SK-N-SH (cell line): ENCODE data around the gene ERI2. TPM values are rescaled to one million over a fixed set of nuclear protein-coding genes. Genes with fewer than 3 reads are reported as not detected.

Experiments
- CTCF ChIA-PET: fragments of 300-600, 350-600 bp; formaldehyde crosslinking; extraction: SDS; loops from one replicate; lab custom pipeline; 2021; lab: Yijun Ruan, JAX
- POLR2A ChIA-PET: fragments of 350-600 bp; sonication (Branson Sonifier 250); formaldehyde crosslinking; extraction: SDS; loops from one replicate; lab custom pipeline; 2020; ENCODE audit warnings: antibody characterized with exemption, inconsistent platforms; lab: Yijun Ruan, JAX
- DNase-seq: peaks from one replicate; pipeline ENCODE4 v3.0.0; 2012
- H2AFZ ChIP-seq: fragments of 200-600 bp; sonication (generic); 2 replicates; pipeline ENCODE4 v1.8.1; 2016; ENCODE audit warnings: antibody characterized with exemption, mild to moderate bottlenecking, low read depth
- H3F3A ChIP-seq: fragments of 200-600 bp; sonication (generic); replicated peaks from 2 replicates; pipeline ENCODE3; 2016; ENCODE audit warnings: antibody characterized with exemption, mild to moderate bottlenecking; ENCODE audit not compliant: insufficient read depth
- H3K27ac ChIP-seq, 2 experiments: fragments of 200-500 bp in 1 of 2; fragments of 200-600 bp in 1 of 2; sonication (Bioruptor generic) in 1 of 2; sonication (generic), shearing (Covaris generic) in 1 of 2; 2 replicates each; pipeline versions ENCODE4 v1.5.1 to v1.6.1; 2014 to 2016; ENCODE audit warnings: low read depth in 2 of 2, inconsistent platforms in 1 of 2, low read length in 1 of 2, mild to moderate bottlenecking in 1 of 2, mixed read lengths in 1 of 2
- H3K27me3 ChIP-seq: fragments of 200-600 bp; sonication (generic), shearing (Covaris generic); 2 replicates; pipeline ENCODE4 v1.6.1; 2016; ENCODE audit warnings: mixed run types; ENCODE audit not compliant: insufficient read depth
- H3K36me3 ChIP-seq, 2 experiments: fragments of 200-500 bp in 1 of 2; fragments of 200-600 bp in 1 of 2; sonication (Bioruptor generic) in 1 of 2; sonication (generic) in 1 of 2; replicated peaks in 1 of 2; 2 replicates each; pipeline versions ENCODE3 to v1.5.1; 2014 to 2016; ENCODE audit warnings: low read length in 1 of 2, mild to moderate bottlenecking in 1 of 2; ENCODE audit not compliant: insufficient read depth in 2 of 2, control insufficient read depth in 1 of 2
- H3K4me1 ChIP-seq, 2 experiments: fragments of 200-500 bp in 1 of 2; fragments of 200-600 bp in 1 of 2; sonication (Bioruptor generic) in 1 of 2; sonication (generic), shearing (Covaris generic) in 1 of 2; 2 replicates each; pipeline versions ENCODE4 v1.5.1 to v1.6.1; 2014 to 2016; ENCODE audit warnings: low read depth in 1 of 2, low read length in 1 of 2, mixed run types in 1 of 2; ENCODE audit not compliant: insufficient read depth in 2 of 2, control insufficient read depth in 1 of 2
- H3K4me2 ChIP-seq: fragments of 200-600 bp; sonication (generic), shearing (Covaris generic); 2 replicates; pipeline ENCODE4 v1.6.1; 2017; ENCODE audit warnings: mixed run types
- H3K4me3 ChIP-seq, 2 experiments: fragments of 200-500 bp in 1 of 2; fragments of 200-600 bp in 1 of 2; sonication (Bioruptor generic) in 1 of 2; sonication (generic), shearing (Covaris generic) in 1 of 2; 2 replicates each; pipeline versions ENCODE4 v1.5.1 to v1.8.1; 2014 to 2016; ENCODE audit warnings: low read depth in 2 of 2, inconsistent platforms in 1 of 2, low read length in 1 of 2, mild to moderate bottlenecking in 1 of 2, mixed read lengths in 1 of 2, moderate library complexity in 1 of 2
- H3K79me2 ChIP-seq: fragments of 200-600 bp; sonication (generic); 2 replicates; pipeline ENCODE4 v1.8.1; 2017; ENCODE audit warnings: mild to moderate bottlenecking; ENCODE audit not compliant: insufficient read depth
- H3K9ac ChIP-seq: fragments of 200-600 bp; sonication (generic); 2 replicates; pipeline ENCODE4 v1.6.1; 2017; ENCODE audit warnings: mixed run types
- H3K9me2 ChIP-seq: fragments of 200-600 bp; sonication (generic); 2 replicates; pipeline ENCODE4 v1.6.1; 2017; ENCODE audit warnings: mixed run types
- H3K9me3 ChIP-seq: fragments of 200-600 bp; sonication (generic); 2 replicates; pipeline ENCODE4 v1.6.1; 2017; ENCODE audit warnings: mixed run types, mild to moderate bottlenecking, moderate library complexity
- H4K20me1 ChIP-seq: fragments of 200-600 bp; sonication (generic); 2 replicates; pipeline ENCODE4 v1.6.1; 2017; ENCODE audit warnings: mild to moderate bottlenecking, mixed run types; ENCODE audit not compliant: insufficient read depth
- CTCF ChIP-seq: fragments of 200-600 bp; sonication (generic); IDR thresholded peaks from 2 replicates; pipeline ENCODE4 v1.6.1; 2017; ENCODE audit warnings: antibody characterized with exemption, mild to moderate bottlenecking, moderate library complexity
- ELF1 ChIP-seq: IDR thresholded peaks from 2 replicates; pipeline ENCODE4 v1.4.0; 2012
- EP300 ChIP-seq, 2 experiments: IDR thresholded peaks; 2 replicates each; pipeline versions ENCODE4 v1.4.0 to v1.6.1; 2012; ENCODE audit warnings: borderline replicate concordance in 1 of 2, low read depth in 1 of 2, low read length in 1 of 2
- EZH2phosphoT487 ChIP-seq: fragments of 200-600 bp; sonication (generic); IDR thresholded peaks from 2 replicates; pipeline ENCODE4 v1.6.1; 2017; ENCODE audit warnings: low read depth, mixed run types, mild to moderate bottlenecking, antibody characterized with exemption, moderate library complexity, borderline replicate concordance
- FOSL2 ChIP-seq: IDR thresholded peaks from 2 replicates; pipeline ENCODE4 v1.4.0; 2012; ENCODE audit warnings: low read depth, mild to moderate bottlenecking, moderate library complexity, borderline replicate concordance
- FOXJ3 ChIP-seq: sonication (generic); formaldehyde crosslinking; IDR thresholded peaks from 2 replicates; pipeline ENCODE4 v1.5.1; 2020; ENCODE audit warnings: mild to moderate bottlenecking, missing genetic modification reagents
- FOXM1 ChIP-seq: IDR thresholded peaks from 2 replicates; pipeline ENCODE4 v1.4.0; 2012; ENCODE audit warnings: low read depth, mild to moderate bottlenecking
- GATA2 ChIP-seq: sonication (generic); formaldehyde crosslinking; IDR thresholded peaks from 2 replicates; pipeline ENCODE4 v1.5.0; 2020; ENCODE audit warnings: mild to moderate bottlenecking, missing genetic modification reagents
- MAX ChIP-seq: IDR thresholded peaks from 2 replicates; pipeline ENCODE4 v1.4.0; 2012; ENCODE audit warnings: low read depth
- MEF2A ChIP-seq: IDR thresholded peaks from 2 replicates; pipeline ENCODE4 v1.4.0; 2012; ENCODE audit warnings: low read depth, borderline replicate concordance
- MXI1 ChIP-seq: IDR thresholded peaks from 2 replicates; pipeline ENCODE4 v1.6.1; 2012; ENCODE audit warnings: mild to moderate bottlenecking, low read depth, low read length, improper control_type of control experiment
- NFIC ChIP-seq: IDR thresholded peaks from 2 replicates; pipeline ENCODE4 v1.4.0; 2012; ENCODE audit warnings: borderline replicate concordance
- NRF1 ChIP-seq: IDR thresholded peaks from 2 replicates; pipeline ENCODE4 v1.6.1; 2012; ENCODE audit warnings: low read depth, mild to moderate bottlenecking, low read length
- POLR2AphosphoS5 ChIP-seq: IDR thresholded peaks from 2 replicates; pipeline ENCODE4 v1.6.1; 2012; ENCODE audit warnings: low read depth, low read length
- RAD21 ChIP-seq: IDR thresholded peaks from 2 replicates; pipeline ENCODE4 v1.6.1; 2012; ENCODE audit warnings: mild to moderate bottlenecking, low read length
- RCOR1 ChIP-seq: fragments of 150-350 bp; IDR thresholded peaks from 2 replicates; pipeline ENCODE4 v1.6.1; 2017; ENCODE audit warnings: antibody characterized with exemption, low read length
- RFX5 ChIP-seq: IDR thresholded peaks from 2 replicates; pipeline ENCODE4 v1.6.1; 2012; ENCODE audit warnings: mild to moderate bottlenecking, improper control_type of control experiment, low read length
- TAF1 ChIP-seq: IDR thresholded peaks from 2 replicates; pipeline ENCODE4 v1.6.1; 2012; ENCODE audit warnings: low read depth, mild to moderate bottlenecking, low read length, moderate library complexity, borderline replicate concordance
- WGBS: methylation state at CpG from one replicate; pipeline ENCODE4 v1.1.6; 2017; ENCODE audit warnings: low lambda C conversion rate; 5-methylcytosine and 5-hydroxymethylcytosine counted together
- polyA plus RNA-seq, 3 experiments: library from polyadenylated mRNA; depleted of rRNA; stranded (reverse); fragments of >200 nt; gene quantifications; 2 replicates each; pipeline ENCODE4 v1.2.3, GENCODE V29; 2012
- TF ChIP-seq, protein P1 (sequence below): IDR thresholded peaks from 2 replicates; pipeline ENCODE4 v1.4.0; 2012; ENCODE audit warnings: low read depth, borderline replicate concordance

Gene ERI2
- polyA plus RNA-seq, 1 of the 3 experiments (the other 2 are of a cell fraction) = 9.1 TPM

DNA sequence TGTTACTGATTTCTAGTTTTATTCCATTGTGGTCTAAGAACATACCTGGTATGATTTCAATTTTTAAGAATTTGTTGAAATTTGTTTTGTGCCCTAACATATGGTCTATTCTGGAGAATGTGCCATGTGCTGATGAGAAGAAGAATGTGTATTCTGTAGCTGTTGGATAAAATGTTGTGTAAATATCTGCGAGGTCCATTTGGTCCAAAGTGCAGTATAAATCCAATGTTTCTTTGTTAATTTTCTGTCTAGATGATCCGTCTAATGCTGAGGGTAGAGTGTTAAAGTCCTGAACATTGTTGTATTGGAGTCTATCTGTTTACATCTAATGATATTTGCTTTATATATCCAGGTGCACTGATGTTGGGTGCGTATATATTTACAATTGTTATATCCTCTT, 32.6 kb downstream of the ERI2 start:
- no peak for TF ChIP-seq TAF1
- no peak for DNase-seq
- no peaks in the 10 kb centered on the region for H3K36me3 ChIP-seq
- ChIA-PET CTCF (interaction anchor here (0.6 to 1.6 kb wide), 2 partner anchors 21 to 490 kb away, joined by 3 read pairs; no protein-coding TSS in a partner anchor), POLR2A (no interaction called here)
- no peak overlapping the region for H3K4me2 ChIP-seq
- H3F3A ChIP-seq = no peaks in the 10 kb centered on the region
- WGBS = 74% methylated on average over 3 of the region's 3 CpGs
- H4K20me1 ChIP-seq = no peaks in the 10 kb centered on the region
- no peak overlapping the region for H2AFZ ChIP-seq
- H3K9me2 ChIP-seq = no peaks in the 10 kb centered on the region
- no peak overlapping the region for H3K4me3 ChIP-seq
- no peaks in the 10 kb centered on the region for H3K79me2 ChIP-seq
- H3K9me3 ChIP-seq = no peaks in the 10 kb centered on the region
- no peaks in the 10 kb centered on the region for H3K27me3 ChIP-seq
- no peak overlapping the region for H3K27ac ChIP-seq
- no peak overlapping the region for H3K9ac ChIP-seq
- H3K4me1 ChIP-seq = no peaks in the 10 kb centered on the region

DNA sequence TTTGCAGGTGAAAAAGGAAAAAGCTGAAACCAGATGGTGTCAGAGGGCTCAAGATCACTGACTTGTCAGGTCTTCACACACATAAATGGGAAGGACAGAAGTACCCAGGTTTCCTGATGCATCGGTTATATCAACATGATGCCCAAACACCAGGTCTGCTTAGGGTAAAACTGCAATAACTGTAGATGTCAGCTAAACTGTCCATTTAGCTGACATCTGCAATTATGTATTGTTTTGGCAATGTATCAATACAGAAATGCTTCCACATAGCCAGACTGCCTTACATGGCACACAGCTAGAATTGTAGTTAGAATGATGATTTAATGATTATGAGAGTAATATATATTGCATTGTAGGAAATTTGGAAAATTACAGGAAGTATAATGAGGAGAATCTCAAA, 37.5 kb downstream of the ERI2 start:
- Histone ChIP-seq H3K4me3 (no peak overlapping the region), H3F3A (no peaks in the 10 kb centered on the region), H3K9me2 (no peaks in the 10 kb centered on the region), H3K27me3 (no peaks in the 10 kb centered on the region), H2AFZ (no peak overlapping the region), H3K4me1 (no peaks in the 10 kb centered on the region), H3K36me3 (no peaks in the 10 kb centered on the region), H3K4me2 (no peak overlapping the region), H3K9me3 (no peaks in the 10 kb centered on the region), H3K9ac (no peak overlapping the region), H3K27ac (no peak overlapping the region), H4K20me1 (no peaks in the 10 kb centered on the region), H3K79me2 (no peaks in the 10 kb centered on the region)
- TF ChIP-seq MXI1 = no peak
- no peak for TF ChIP-seq FOXM1
- no peak for TF ChIP-seq NFIC
- TF ChIP-seq MEF2A = no peak
- TF ChIP-seq RFX5 = no peak
- TF ChIP-seq RCOR1 = no peak
- TF ChIP-seq, protein P1, sequence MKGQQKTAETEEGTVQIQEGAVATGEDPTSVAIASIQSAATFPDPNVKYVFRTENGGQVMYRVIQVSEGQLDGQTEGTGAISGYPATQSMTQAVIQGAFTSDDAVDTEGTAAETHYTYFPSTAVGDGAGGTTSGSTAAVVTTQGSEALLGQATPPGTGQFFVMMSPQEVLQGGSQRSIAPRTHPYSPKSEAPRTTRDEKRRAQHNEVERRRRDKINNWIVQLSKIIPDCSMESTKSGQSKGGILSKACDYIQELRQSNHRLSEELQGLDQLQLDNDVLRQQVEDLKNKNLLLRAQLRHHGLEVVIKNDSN = no peak
- no peak for TF ChIP-seq FOSL2
- no peak for TF ChIP-seq RAD21
- TF ChIP-seq GATA2 (CRISPR knock-in tag) = no peak
- TF ChIP-seq EP300 (IDR thresholded peaks at IDR 0.05; ENCODE audit: borderline replicate concordance in 1 of 2, low read depth in 1 of 2, low read length in 1 of 2) = no peak
- TF ChIP-seq CTCF = no peak
- TF ChIP-seq EZH2phosphoT487 = no peak
- TF ChIP-seq POLR2AphosphoS5 = no peak
- TF ChIP-seq FOXJ3 (CRISPR knock-in tag) = no peak
- TF ChIP-seq NRF1 = no peak
- TF ChIP-seq ELF1 = no peak
- TF ChIP-seq MAX = no peak
- ChIA-PET POLR2A (no interaction called here), CTCF (no interaction called here)
- no peak for DNase-seq
- 38% methylated on average over 1 of the region's 1 CpG for WGBS
